K562 (cell line): ENCODE results near the gene SLC35E2B.
"Not testable (repeated sequence)": the region's sequence is repeated elsewhere in the genome, so short reads cannot be mapped to it uniquely, and the experiment has no call there.

Source experiments
- ATF7 ChIP-seq: fragments of 450-650 bp; IDR thresholded peaks from 2 replicates; pipeline ENCODE4 v1.7.1; 2014; ENCODE audit warnings: mild to moderate bottlenecking, moderate library complexity
- CHD2 ChIP-seq: IDR thresholded peaks from 2 replicates; pipeline ENCODE4 v1.6.1; 2011; ENCODE audit warnings: low read depth, low read length
- ESRRA ChIP-seq: fragments of 450-650 bp; IDR thresholded peaks from 2 replicates; pipeline ENCODE4 v1.6.1; 2014; ENCODE audit warnings: low read depth, mild to moderate bottlenecking, moderate library complexity, borderline replicate concordance
- IRF2 ChIP-seq: sonication (generic); formaldehyde crosslinking; IDR thresholded peaks from 2 replicates; pipeline ENCODE4 v1.8.1; 2022; ENCODE audit warnings: mild to moderate bottlenecking, missing genetic modification reagents
- MAFG ChIP-seq: fragments of 450-650 bp; conservative IDR thresholded peaks from 2 replicates; pipeline ENCODE4 v1.6.1; 2016; ENCODE audit warnings: missing genetic modification characterization, missing compliant biosample characterization
- NCOA1 ChIP-seq: fragments of 450-650 bp; IDR thresholded peaks from 2 replicates; pipeline ENCODE4 v1.6.1; 2016; ENCODE audit warnings: low read depth
- POLR2A ChIP-seq: fragments of 450-650 bp; conservative IDR thresholded peaks from 2 replicates; pipeline ENCODE4 v1.6.1; 2016
- RFX1 ChIP-seq: fragments of 450-650 bp; IDR thresholded peaks from 2 replicates; pipeline ENCODE4 v1.6.1; 2016; ENCODE audit warnings: mild to moderate bottlenecking, moderate library complexity
- SNRNP70 ChIP-seq: fragments of 200-400 bp; formaldehyde crosslinking; optimal IDR thresholded peaks from 2 replicates; pipeline ENCODE3; 2017; ENCODE audit warnings: low read depth, low read length
- SOX6 ChIP-seq: fragments of 450-650 bp; IDR thresholded peaks from 2 replicates; pipeline ENCODE4 v1.6.1; 2014; ENCODE audit warnings: mild to moderate bottlenecking
- TF ChIP-seq, protein P1 (sequence below), 3 experiments: IDR thresholded peaks in 2 of 3; conservative IDR thresholded peaks in 1 of 3; 2 replicates each; pipeline ENCODE4 v1.5.1; 2011 to 2012; ENCODE audit warnings: low read length in 3 of 3, mild to moderate bottlenecking in 3 of 3, control low read depth in 2 of 3, improper control_type of control experiment in 1 of 3, inconsistent platforms in 1 of 3, low read depth in 1 of 3, mixed read lengths in 1 of 3, moderate library complexity in 1 of 3; ENCODE audit not compliant: insufficient read depth in 2 of 3
- TF ChIP-seq, protein P2 (sequence below): sonication (generic); formaldehyde crosslinking; IDR thresholded peaks from 2 replicates; pipeline ENCODE4 v1.8.1; 2022; ENCODE audit warnings: missing genetic modification reagents

DNA sequence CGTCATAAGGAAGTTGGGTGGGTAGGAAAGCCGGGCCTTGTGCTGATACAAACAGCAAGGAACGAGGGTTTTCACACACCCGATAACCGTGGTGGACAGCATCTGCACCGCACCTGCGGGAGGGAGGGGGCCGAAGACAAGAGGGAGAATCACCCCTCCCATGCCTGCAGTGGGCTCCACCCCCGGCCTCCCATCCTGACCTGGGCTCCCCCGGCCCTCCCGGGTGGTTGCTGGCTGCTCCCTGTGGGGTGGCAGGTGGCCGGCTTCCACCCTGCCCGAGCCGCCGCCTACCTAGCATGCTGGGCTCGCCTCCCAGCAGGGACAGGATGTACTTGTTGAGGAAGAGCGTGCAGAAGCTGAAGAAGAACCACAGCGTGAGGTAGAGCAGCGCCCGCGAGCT lies 16.5 kb downstream of the SLC35E2B start:
- not testable (repeated sequence) for TF ChIP-seq SOX6, RFX1, ATF7, NCOA1, SNRNP70, MAFG, ESRRA, POLR2A, CHD2, IRF2
- TF ChIP-seq, protein P1, sequence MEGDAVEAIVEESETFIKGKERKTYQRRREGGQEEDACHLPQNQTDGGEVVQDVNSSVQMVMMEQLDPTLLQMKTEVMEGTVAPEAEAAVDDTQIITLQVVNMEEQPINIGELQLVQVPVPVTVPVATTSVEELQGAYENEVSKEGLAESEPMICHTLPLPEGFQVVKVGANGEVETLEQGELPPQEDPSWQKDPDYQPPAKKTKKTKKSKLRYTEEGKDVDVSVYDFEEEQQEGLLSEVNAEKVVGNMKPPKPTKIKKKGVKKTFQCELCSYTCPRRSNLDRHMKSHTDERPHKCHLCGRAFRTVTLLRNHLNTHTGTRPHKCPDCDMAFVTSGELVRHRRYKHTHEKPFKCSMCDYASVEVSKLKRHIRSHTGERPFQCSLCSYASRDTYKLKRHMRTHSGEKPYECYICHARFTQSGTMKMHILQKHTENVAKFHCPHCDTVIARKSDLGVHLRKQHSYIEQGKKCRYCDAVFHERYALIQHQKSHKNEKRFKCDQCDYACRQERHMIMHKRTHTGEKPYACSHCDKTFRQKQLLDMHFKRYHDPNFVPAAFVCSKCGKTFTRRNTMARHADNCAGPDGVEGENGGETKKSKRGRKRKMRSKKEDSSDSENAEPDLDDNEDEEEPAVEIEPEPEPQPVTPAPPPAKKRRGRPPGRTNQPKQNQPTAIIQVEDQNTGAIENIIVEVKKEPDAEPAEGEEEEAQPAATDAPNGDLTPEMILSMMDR (IDR thresholded peaks at IDR 0.05 in 2 of 3, conservative IDR thresholded peaks at IDR 0.05 in 1 of 3; ENCODE audit: insufficient read depth in 2 of 3, low read depth in 1 of 3, low read length in 3 of 3) = not testable (repeated sequence)
- TF ChIP-seq, protein P2, sequence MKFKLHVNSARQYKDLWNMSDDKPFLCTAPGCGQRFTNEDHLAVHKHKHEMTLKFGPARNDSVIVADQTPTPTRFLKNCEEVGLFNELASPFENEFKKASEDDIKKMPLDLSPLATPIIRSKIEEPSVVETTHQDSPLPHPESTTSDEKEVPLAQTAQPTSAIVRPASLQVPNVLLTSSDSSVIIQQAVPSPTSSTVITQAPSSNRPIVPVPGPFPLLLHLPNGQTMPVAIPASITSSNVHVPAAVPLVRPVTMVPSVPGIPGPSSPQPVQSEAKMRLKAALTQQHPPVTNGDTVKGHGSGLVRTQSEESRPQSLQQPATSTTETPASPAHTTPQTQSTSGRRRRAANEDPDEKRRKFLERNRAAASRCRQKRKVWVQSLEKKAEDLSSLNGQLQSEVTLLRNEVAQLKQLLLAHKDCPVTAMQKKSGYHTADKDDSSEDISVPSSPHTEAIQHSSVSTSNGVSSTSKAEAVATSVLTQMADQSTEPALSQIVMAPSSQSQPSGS (CRISPR knock-in tag) = not testable (repeated sequence)
